GM12872 (cell line): ENCODE measurements around the gene POLR1A.

Experiments used
- CTCF ChIP-seq: IDR thresholded peaks from 3 replicates; pipeline ENCODE4 v1.5.1; 2011; ENCODE audit warnings: low read depth, mild to moderate bottlenecking, low read length, moderate library complexity; ENCODE audit not compliant: insufficient read depth

POLR1A gene

DNA sequence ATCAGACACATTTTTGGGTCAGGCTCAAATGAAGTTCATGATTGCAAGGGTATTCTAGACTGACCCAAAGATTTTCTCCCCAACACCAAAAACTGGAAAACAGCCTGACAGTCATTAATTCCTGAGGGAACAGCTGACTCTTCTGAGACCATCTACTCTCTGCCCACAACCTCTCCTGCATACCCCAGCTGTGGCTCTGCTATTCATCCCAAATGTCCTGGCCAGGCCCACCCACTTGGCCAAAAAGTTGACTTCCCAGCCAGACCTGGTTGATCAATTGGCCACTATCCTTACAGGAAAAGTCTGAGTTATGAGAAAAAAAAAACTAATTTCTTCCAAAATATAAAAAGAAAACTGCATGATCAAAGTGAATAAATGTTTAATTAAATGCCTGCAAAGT, 113.1 kb downstream of the POLR1A start:
- TF ChIP-seq CTCF: no peak

DNA sequence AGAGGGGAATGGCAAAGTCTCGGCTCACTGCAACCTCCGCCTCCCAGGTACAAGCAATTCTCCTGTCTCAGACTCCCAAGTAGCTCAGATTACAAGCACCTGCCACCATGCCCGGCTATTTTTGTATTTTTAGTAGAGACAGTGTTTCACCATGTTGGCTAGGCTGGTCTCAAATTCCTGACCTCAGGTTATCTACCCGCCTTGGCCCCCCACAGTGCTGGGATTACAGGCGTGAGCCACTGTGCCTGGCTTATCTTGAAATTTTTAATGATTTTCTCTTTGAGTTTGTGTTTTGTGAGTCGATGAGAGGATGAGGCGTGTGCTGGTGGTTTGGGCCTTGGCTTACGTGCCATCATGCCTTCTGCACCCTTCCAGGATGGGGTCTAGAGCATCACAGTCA, 115.6 kb downstream of the POLR1A start:
- TF ChIP-seq CTCF: no peak

DNA sequence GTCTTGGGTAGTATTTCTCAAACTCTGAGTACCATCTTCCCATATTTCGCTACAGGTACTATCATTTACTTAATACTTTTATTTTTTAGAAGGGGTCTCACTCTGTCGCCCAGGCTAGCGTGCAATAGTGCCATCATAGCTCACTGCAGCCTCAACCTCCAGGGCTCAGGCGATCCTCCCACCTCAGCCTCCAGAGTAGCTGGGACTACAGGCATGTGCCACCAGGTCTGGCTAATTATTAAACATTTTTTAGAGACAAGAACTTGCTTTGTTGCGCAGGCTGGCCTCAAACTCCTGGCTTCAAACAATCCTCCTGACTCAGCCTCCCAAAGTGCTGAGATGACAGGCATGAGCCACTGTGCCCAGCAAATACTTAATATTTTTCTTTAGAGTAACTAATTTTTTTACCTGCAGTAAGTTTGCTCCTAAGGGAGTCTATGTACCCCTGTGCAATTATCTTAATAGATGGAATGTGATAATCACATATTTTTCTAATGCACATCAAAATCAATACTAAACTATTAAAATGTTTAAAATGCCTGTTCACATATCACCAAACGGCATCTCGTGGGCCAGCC, 116.3 kb downstream of the POLR1A start:
- no peak for TF ChIP-seq CTCF

- TF ChIP-seq CTCF: no peak
Observed at GRCh38 chr2:85988914-85989270, 116.8 kb downstream of the POLR1A start.

DNA sequence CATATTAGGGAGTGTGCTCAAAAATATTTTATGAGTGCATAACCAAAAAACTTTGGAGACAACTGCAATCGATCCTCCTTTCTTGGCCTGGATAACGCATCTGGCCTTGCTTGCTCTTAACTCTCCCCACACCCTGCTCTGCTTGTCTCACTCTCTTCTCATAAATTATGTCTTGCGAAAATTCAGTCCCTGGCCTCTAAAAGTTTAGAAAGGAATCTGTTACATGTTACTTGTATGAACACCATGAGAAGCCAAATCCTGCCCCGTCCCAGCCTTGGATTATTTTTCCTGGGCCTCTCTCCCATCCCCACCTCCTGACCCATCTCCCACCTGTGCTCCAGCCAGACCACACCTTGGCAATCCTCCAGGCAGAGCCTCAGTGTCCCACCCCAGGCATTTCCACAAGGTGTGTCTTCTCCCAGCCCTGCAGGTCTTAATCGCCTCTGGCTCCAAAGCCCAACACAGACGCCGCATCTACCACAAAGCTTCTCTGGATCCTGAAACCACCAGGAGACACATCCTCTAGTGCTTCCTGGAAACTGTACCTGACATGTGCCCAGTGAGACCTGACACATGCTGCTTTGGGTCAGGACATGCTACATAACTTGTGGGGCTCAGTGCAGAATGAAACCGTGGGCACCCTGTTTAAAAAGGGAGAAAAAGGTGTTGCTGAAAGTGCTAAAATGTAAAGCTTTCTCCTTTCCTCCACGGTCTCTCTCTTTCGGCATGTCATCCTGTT, 117.3 kb downstream of the POLR1A start:
- no peak for TF ChIP-seq CTCF

- TF ChIP-seq CTCF: no peak
Observed at GRCh38 chr2:85987266-85988174, 118.2 kb downstream of the POLR1A start.

DNA sequence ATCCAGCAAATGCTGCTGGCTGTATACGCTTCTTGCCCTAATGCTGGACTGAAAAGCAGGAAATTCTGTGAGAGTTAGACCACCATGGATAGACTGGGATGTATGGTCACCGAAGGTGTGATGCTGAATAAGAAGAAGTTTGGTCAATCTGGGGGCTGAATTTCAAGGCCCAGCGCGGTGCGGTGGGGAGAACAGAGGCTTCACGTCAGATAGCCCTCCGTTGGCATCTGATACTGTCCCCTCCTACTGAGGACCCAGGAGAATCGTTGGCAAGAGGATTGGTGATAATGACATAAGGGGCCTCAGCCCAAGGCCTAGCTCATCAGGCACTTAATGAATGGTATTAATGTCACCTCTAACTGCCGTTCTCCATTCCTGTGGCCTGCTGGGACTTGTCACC, 119.6 kb downstream of the POLR1A start:
- TF ChIP-seq CTCF: no peak
